Type B pancreatic cell (in vitro differentiated cells): ENCODE results near the gene E4F1. TPM values are rescaled to one million over a fixed set of nuclear protein-coding genes. Genes with fewer than 3 reads are reported as not detected.
"Not testable (repeated sequence)": the region's sequence is repeated elsewhere in the genome, so short reads cannot be mapped to it uniquely, and the experiment has no call there.

Experiments
- DNase-seq: peaks from one replicate; pipeline ENCODE4 v3.0.0; 2021; ENCODE audit warnings: mixed read lengths; ENCODE audit not compliant: unreplicated experiment; ENCODE audit errors: extremely low spot score
- H3K27ac Mint-ChIP-seq: 2 replicates; pipeline ENCODE4 v1.8.0; 2021; ENCODE audit warnings: mild to moderate bottlenecking, mixed read lengths
- H3K27me3 Mint-ChIP-seq: 2 replicates; pipeline ENCODE4 v1.8.0; 2021; ENCODE audit warnings: mixed read lengths
- H3K36me3 Mint-ChIP-seq: 2 replicates; pipeline ENCODE4 v1.8.0; 2021; ENCODE audit warnings: mixed read lengths
- H3K4me1 Mint-ChIP-seq: one replicate; pipeline ENCODE4 v1.8.0; 2021; ENCODE audit warnings: mixed read lengths; ENCODE audit not compliant: unreplicated experiment
- H3K4me3 Mint-ChIP-seq: 2 replicates; pipeline ENCODE4 v1.8.0; 2021; ENCODE audit warnings: mild to moderate bottlenecking, mixed read lengths
- H3K9me3 Mint-ChIP-seq: 2 replicates; pipeline ENCODE4 v1.8.0; 2021; ENCODE audit warnings: mixed read lengths
- total RNA-seq: library from RNA; stranded (reverse); gene quantifications from 2 replicates; pipeline ENCODE4 v1.2.1, GENCODE V29; 2021; ENCODE audit warnings: low replicate concordance
- TF ChIP-seq, protein P1 (sequence below): fragments of 200-600 bp; sonication (generic); conservative IDR thresholded peaks from 2 replicates; pipeline ENCODE4 v1.5.0; 2021; ENCODE audit warnings: antibody characterized with exemption, mild to moderate bottlenecking

Gene E4F1
- total RNA-seq, 1 donor from 2014 or later, result 30.4 TPM

DNA sequence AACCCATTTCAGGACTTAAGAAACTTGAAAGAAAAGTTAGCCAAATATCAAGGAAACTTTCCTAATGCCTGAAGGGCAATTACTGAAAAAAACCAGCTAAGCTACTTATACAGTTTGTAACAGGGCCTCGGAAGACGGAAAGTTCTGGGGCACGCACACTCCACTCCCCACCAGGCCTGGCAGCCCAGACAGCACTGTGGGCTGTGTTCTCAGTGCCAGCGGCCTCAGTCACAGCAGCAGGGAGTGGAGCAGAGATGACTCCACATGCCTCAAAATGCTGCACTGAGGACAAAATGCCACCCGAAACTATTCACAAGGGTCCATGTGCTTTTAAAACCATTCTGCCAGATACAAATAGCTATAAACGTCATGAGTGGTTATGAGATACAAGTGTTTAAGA, 34.3 kb downstream of the E4F1 start:
- Mint-ChIP-seq H3K4me3 (no peak overlapping the region), H3K9me3 (no peaks in the 10 kb centered on the region), H3K27ac (no peak overlapping the region), H3K4me1 (no peaks in the 10 kb centered on the region), H3K27me3 (no peaks in the 10 kb centered on the region), H3K36me3 (peaks cover 29% of the 10 kb centered on the region)
- TF ChIP-seq, protein P1, sequence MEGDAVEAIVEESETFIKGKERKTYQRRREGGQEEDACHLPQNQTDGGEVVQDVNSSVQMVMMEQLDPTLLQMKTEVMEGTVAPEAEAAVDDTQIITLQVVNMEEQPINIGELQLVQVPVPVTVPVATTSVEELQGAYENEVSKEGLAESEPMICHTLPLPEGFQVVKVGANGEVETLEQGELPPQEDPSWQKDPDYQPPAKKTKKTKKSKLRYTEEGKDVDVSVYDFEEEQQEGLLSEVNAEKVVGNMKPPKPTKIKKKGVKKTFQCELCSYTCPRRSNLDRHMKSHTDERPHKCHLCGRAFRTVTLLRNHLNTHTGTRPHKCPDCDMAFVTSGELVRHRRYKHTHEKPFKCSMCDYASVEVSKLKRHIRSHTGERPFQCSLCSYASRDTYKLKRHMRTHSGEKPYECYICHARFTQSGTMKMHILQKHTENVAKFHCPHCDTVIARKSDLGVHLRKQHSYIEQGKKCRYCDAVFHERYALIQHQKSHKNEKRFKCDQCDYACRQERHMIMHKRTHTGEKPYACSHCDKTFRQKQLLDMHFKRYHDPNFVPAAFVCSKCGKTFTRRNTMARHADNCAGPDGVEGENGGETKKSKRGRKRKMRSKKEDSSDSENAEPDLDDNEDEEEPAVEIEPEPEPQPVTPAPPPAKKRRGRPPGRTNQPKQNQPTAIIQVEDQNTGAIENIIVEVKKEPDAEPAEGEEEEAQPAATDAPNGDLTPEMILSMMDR, result no peak
- DNase-seq, result no peak

DNA sequence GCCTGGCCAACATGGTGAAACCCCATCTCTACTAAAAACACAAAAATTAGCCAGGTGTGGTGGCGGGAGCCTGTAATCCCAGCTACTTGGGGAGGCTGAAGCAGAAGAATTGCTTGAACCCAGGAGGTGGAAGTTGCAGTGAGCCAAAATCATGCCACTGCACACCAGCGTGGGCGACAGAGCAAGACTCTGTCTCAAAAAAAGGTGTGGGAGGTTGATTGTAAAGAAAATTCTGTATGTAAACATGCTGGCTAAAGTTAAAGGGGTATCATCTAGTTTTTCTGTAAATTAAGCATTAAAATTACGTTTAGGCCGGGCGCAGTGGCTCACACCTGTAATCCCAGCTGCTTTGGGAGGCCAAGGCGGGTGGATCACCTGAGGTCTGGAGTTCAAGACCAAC, 35.1 kb downstream of the E4F1 start:
- H3K4me1 Mint-ChIP-seq, H3K27ac Mint-ChIP-seq, H3K9me3 Mint-ChIP-seq, H3K4me3 Mint-ChIP-seq, DNase-seq, H3K27me3 Mint-ChIP-seq: not testable (repeated sequence)
- peaks cover 24% of the 10 kb centered on the region for H3K36me3 Mint-ChIP-seq

DNA sequence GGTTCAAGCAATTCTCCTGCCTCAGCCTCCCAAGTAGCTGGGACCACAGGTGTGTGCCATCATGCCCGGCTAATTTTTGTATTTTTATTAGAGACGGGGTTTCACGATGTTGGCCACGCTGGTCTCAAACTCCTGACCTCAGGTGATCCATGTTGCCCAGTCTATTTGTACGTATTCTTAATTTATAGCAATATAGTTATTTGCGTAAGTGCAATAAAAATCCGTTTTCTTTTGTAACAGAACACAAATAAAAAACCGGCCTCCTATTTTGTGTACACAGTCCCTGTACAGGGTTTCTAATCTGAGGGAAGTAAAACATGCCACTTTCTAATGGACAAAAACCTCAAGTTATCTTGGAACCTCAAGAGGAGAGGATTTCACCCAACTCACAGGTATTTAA, 36.9 kb downstream of the E4F1 start:
- Mint-ChIP-seq H3K4me1 (peaks cover 8% of the 10 kb centered on the region), H3K27me3 (no peaks in the 10 kb centered on the region), H3K9me3 (no peaks in the 10 kb centered on the region), H3K4me3 (no peak overlapping the region), H3K27ac (no peak overlapping the region), H3K36me3 (peaks cover 27% of the 10 kb centered on the region)
- DNase-seq, result no peak
- TF ChIP-seq, protein P1, result no peak

DNA sequence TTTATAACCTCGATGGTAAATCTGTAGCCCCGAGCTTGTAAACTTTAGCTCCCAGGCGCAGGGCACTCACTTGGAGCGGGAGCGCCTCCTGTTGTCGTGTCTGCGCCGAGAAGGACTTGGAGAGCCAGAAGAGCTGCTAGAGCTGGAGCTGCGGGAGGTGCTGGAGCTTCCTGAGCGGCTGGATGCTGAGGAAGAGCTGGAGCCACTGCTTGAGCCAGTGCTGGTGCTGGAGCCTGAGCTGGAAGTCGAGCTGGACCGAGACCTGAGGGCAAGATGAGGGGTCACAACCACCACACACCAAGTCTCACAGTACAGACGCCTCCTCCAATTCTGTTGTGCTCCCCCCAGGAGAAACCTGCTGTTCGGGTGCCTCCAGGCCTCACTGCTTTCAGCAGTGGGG, 39.6 kb downstream of the E4F1 start:
- not testable (repeated sequence) for H3K4me3 Mint-ChIP-seq, DNase-seq, H3K9me3 Mint-ChIP-seq, H3K27me3 Mint-ChIP-seq
- H3K4me1 Mint-ChIP-seq, result peaks cover 22% of the 10 kb centered on the region
- H3K27ac Mint-ChIP-seq, result peak overlapping the region; percentile 29
- peaks cover 23% of the 10 kb centered on the region for H3K36me3 Mint-ChIP-seq

DNA sequence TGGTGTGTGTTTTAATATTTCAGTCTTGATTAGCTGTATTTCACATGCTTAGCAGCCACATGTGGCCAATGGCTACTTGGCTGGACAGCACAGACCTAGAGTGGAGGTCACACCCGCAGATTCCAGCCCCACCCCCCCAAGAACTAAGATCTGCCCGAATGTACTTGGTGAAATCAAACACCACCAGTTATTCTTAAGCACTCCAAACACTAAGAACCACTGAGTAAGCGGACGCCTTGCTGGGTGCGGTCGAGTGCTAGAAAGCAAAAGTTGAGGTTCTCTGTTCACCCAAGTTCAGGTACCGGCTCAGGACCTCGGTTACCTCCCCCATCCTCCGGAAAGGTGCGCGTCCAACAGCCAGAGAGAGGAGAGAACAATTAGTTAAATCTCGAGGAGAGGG, 43.5 kb downstream of the E4F1 start:
- H3K27me3 Mint-ChIP-seq, DNase-seq, H3K9me3 Mint-ChIP-seq: not testable (repeated sequence)
- H3K27ac Mint-ChIP-seq, result peak overlapping the region; percentile 90
- H3K4me3 Mint-ChIP-seq, result peak overlapping the region; percentile 94
- peaks cover 27% of the 10 kb centered on the region for H3K4me1 Mint-ChIP-seq
- peaks cover 13% of the 10 kb centered on the region for H3K36me3 Mint-ChIP-seq

DNA sequence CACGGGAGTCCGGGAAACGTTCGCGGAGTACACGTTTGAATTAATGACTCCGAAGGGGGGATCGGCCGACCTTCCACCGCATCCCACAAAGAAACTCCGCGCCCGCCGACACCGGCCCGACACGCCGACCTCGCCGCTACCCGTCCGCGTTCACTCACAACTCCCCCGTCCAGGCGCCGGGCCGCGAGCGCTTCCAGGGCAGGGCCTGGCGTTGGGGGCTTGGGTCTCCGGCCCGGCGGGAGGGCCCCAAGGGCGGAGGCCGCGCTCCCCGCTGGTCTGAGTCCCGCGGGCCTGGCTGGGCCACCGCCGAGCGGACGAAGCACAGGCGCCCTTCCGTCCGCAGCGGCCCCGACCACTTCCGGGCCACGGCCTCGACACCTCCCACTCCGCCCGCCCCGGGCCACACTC, 44.1 kb downstream of the E4F1 start:
- not testable (repeated sequence) for DNase-seq, H3K27me3 Mint-ChIP-seq, H3K9me3 Mint-ChIP-seq
- H3K4me3 Mint-ChIP-seq, result peak overlapping the region; percentile 94
- H3K36me3 Mint-ChIP-seq, result peaks cover 13% of the 10 kb centered on the region
- peaks cover 27% of the 10 kb centered on the region for H3K4me1 Mint-ChIP-seq
- peak overlapping the region; percentile 99 for H3K27ac Mint-ChIP-seq

DNA sequence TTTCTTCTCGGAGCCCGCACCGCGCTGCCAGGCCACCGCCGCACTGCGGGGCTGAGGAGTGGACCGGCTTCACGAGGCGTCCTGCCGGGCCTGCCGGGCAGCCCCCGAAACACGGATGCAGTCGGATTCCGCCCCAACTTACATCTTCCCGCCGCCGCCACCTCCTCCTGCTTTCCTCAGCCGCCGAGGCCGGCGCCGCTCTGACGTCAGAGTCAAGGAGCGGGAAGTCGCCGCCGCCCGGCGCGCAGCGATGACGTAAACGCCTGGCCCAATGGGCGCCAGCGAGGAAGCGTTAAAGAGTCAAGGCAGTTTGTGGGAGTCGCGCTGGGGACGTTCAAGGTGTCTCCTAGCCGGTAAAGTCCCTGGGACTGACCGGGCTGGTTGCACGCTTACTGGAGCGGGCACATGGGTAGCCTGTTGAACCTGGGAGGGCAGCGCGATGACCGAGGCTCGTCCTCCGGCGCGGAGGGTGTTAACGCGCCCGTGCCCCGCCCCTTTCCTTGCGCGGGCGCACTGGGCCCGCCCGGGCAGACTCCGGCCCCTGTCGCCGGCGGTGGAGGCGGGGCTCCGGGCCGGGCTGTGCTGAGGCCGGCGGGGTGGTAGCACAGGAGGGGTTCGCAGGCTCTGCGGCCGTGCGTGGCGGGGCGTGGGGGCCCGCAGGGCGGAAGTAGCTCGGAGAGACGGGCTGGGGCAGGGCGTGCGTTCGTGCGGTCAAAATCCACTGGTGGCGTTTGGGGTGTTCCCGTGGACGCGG, 44.7 kb downstream of the E4F1 start, which contains the start of gene RNPS1:
TSS of gene RNPS1 (minus strand) at position 214 of the 754 bp plus-strand sequence. CDS start 3,483 bp downstream, outside the sequence.
- peaks cover 8% of the 10 kb centered on the region for H3K36me3 Mint-ChIP-seq
- peak; percentile 97 for DNase-seq
- TF ChIP-seq, protein P1, result no peak
- H3K4me1 Mint-ChIP-seq, result peaks cover 27% of the 10 kb centered on the region
- H3K9me3 Mint-ChIP-seq, result no peaks in the 10 kb centered on the region
- peak within 1 kb of the TSS; percentile 99 for H3K27ac Mint-ChIP-seq
- peak within 1 kb of the TSS; percentile 94 for H3K4me3 Mint-ChIP-seq
- no peaks in the 10 kb centered on the region for H3K27me3 Mint-ChIP-seq
